NAMALWA (cell line): ENCODE measurements around the gene RFTN1.

ENCODE experiments used
- DNase-seq: peaks from one replicate; pipeline ENCODE4 v3.0.0-alpha.2; 2015; ENCODE audit warnings: low spot score

RFTN1 gene

DNA sequence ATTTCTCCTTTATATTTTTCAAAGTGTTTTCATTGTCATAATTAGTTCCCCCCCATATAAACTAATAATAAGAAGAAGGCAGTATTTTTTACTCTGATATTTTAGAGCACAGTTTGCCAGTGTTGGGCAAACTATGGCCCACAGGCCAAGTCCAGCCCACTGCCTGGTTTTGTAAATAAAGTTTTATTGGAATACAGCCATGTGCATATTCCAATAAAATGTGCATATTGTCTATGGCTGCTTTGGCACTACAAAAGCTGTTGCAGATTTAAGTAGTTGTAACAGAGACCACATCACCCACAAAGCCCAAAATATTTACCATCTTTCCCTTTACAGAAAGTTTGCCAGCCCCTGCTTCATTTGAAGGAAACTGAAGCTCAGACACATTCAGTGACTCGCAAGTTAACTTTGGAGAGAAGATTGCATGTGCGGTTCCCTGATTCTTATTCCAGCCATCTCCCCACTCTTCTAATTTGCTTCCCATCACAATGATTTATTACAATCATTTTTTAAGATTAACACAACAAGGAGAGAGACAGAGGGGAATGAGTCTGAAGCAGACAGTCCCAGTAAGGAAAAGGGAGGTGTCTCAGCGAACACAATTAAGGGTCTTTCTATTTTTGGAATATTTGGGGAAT lies 48.9 kb downstream of the RFTN1 start:
- no peak for DNase-seq

- DNase-seq: no peak
Observed at GRCh38 chr3:16463914-16464313, 49.6 kb downstream of the RFTN1 start.

DNA sequence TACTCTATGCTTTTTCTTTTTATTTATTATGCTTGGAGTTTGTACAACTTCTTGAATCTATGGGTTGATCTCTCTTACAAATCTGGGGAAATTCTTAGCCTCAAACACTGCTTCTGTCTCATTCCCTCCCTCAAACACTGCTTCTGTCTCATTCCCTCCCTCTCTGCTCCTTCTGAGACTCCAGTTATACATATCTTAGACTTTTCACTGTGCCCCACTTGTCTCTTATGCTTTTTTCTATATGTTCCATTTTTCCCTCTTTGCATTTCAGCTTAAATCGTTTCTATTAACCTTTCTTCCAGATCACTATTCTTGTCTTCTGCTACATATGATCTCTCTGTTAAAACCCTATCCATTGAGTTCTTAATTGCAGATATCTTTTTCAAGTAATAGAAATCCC lies 50.4 kb downstream of the RFTN1 start:
- no peak for DNase-seq

DNA sequence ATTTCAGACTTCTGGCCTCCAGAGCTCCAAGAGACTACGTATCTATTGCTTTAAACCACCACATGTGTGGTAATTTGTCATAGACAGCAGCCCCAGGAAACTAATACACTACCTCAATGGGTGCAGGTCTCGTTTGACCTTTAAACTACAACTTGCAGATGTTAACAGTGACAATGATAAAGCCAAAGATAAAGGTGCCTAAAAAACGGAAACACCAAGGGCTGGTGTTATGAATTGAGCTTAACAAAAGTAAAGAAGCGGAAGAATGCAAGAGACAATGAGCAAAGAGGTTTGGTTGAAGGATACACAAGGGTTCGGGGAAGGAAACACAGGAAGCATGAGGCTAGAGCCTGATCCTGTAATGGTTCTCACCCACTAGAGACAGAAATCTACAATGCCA lies 50.8 kb downstream of the RFTN1 start:
- DNase-seq: no peak

DNA sequence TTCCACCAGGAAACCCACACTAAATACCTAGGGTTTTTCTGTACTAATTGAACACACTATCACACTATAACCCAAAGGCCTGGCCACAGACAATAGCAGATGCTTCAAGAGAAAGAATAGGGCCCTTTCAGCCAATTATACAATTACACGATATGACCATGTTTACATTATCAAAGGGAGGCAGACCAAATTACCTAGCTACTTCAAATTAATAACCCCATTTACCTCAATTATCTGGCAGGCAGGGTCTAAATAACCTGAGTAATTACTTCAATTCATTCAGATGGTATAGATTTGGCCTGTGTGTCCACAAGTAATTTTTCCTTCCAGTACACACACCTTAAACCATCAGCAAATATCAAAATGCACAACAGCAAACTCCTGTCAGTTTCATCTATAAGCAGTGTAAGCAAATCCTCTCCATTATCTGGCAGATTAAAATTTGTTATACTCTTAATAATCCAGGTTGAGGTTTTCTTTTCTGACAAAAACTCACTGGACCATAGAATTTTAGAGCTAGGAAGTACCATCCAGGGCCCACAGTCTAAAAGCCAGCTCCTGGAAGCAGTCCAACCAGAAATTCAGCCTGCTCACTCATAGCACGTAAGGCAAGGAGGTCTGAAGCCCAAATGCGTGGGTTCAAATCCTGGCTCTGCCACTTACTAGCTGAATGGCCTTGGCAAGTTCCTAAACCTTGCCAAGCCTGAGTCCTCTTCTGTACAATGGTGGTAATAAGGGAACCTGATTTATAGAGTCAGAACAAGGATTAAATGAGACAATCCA lies 51.8 kb downstream of the RFTN1 start:
- no peak for DNase-seq

- no peak for DNase-seq
Observed at GRCh38 chr3:16460886-16461285, 52.6 kb downstream of the RFTN1 start.

- no peak for DNase-seq
Observed at GRCh38 chr3:16460273-16460672, 53.2 kb downstream of the RFTN1 start.

GRCh38 chr3:16456784-16457415 lies 56.6 kb downstream of the RFTN1 start:
- DNase-seq: no peak

DNA sequence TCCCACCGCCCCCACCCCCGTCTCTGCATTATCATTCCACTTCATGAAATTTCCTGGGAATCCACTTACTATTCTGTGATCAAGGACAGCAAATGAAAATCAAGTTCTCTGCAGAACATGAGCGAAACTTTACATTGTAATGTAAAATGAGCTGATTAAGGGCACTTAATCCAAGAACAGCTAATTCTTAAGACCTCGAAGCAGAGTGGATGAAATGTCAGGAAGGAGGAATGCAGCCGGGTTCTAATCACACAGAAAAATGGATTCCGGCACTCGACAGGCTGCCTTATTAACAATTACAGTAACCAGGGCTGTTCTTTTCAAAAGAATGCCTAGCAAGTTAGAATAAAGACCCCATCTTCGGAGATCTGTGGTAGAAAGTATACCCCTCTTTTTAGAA lies 57.5 kb downstream of the RFTN1 start:
- no peak for DNase-seq

- DNase-seq: no peak
Observed at GRCh38 chr3:16455001-16455400, 58.5 kb downstream of the RFTN1 start.

DNA sequence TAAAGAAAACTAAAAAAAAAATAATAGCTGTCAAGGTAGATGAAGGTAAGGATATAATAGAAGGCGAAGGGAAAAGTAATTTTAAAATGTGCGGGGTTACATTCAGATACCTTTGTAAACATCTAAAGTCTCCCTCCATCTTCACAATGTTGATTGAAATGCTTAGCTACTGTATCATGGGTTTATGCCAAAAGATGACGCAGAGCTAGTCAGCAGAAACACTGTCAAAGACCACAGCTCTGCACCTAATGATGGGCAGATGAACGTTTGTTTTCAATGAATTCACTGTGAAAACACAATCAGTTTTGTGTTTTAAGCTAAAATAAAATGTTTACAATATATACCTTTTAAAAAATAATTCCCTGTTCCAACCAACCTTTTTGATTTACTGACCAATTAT lies 61.2 kb downstream of the RFTN1 start:
- no peak for DNase-seq

DNA sequence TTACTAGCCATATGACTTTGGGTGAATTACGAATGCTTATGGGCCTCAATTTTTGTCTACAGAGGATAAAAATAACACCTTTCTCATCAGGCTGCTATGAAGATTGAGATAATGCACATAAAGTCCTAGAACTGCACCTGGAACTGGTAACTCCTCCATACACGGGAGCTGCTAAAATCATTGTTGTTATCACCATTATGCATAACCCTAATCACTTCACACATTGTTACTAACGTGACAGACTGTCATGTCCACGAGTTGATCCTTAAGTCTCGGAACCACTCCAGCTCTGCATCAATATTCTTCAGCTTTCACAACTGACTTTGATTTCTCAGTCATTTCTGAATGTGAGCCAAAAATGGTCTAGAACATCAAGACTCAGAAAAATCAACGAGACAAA lies 64.1 kb downstream of the RFTN1 start:
- no peak for DNase-seq

DNA sequence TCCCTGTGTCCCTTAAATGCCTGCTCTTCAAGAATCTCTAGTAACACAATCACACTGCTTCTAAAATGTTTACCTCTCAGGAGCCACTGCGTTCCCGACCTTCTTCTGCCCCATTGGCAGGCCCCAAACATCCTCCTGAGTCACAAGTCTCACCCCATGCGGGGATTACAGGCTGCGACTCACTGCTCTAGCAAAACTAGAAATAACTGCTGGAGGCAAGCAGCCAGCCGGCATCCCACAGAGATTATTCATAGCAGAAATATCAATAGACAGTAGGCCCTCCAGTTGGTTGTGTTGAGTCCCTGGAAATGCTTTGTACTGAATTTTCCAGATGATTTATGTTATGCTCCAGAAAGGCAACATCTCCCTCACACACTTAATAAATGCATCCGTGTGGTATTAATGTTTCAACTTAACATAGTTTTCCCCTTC lies 64.8 kb downstream of the RFTN1 start:
- peak; percentile 31 for DNase-seq

GRCh38 chr3:16447135-16447534 lies 66.4 kb downstream of the RFTN1 start:
- peak; percentile 78 for DNase-seq

DNA sequence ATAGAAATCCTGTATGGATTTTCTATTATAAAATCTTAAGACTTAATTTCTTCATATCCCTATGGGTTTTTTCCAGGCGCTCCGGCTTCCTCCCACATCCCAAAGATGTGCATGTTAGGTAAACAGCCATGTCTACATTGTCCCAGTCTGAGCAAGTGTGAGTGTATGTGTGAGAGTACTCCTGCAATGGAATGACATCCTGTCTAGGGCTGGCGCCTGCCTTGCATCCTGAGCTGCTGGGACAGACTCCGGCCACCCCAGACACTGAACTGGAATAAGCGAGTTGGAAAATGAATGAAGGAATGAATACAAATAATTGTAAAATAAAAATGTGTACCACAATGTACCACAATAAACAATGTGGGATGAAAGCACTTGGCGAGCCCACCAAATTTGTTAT lies 69.2 kb downstream of the RFTN1 start:
- no peak for DNase-seq

GRCh38 chr3:16442730-16443129 lies 70.8 kb downstream of the RFTN1 start:
- DNase-seq: no peak

- DNase-seq: peak; percentile 29
Observed at GRCh38 chr3:16441371-16441875, 72.1 kb downstream of the RFTN1 start.

DNA sequence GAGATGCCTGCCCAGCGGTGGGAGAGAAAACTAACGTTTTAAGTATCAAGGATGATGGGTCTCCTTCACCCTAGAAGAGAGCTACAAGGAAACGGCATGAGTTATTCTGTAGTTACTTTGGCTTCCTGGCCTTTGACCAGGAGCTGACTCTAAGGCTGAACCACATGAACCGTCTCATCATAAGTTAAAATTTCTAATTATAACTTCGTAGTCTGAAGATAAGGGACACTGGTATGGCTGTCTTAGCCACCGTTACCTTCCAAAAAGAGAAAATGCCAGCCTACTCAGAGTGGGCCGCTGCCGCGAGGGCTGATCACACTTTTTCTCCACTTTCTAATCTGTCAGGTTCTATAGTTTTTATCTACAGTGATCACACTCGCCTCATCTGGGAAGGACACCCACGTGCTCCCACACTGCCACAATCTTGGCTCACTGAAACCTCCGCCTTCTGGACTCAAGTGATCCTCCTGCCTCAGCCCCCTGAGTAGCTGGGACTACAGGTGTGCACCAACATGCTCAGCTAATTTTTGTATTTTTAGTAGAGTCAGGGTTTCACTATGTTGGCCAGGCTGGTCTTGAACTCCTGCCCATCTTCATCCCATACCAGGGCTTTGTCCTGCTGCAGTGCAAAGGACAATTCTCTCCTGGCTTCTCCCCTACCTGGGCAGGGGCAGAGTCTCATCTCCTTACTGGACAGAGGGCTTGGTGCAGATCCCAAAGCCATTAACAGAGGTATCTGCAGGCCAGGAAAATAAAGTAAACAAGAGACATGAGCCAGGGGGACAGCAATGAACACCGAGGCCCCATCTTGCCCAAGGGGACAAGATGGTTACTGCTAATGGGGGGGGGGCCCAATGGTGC lies 73.4 kb downstream of the RFTN1 start:
- DNase-seq: no peak

GRCh38 chr3:16439163-16439847 lies 74.2 kb downstream of the RFTN1 start:
- DNase-seq: no peak

- no peak for DNase-seq
Observed at GRCh38 chr3:16437640-16438039, 75.9 kb downstream of the RFTN1 start.

- peak; percentile 80 for DNase-seq
Observed at GRCh38 chr3:16433701-16434151, 79.8 kb downstream of the RFTN1 start.
